Activated CD8-positive, alpha-beta memory T cell treated with anti-CD3 and anti-CD28 coated beads, Interleukin-2, amount 10 ng/mL, durations not matched to agents 7 days and 5 days (primary cell): Measurements from ENCODE around the gene CLMP. TPM values are rescaled to one million over a fixed set of nuclear protein-coding genes. Genes with fewer than 3 reads are reported as not detected.
A peak's percentile ranks its signal among the peaks of the same experiment; 100 is the strongest.

Experiments used
- ATAC-seq: fragments of 150-1000 bp; cut with Tn5 transposase; one replicate; pipeline ENCODE4 v1.10.0; 2021; ENCODE audit warnings: moderate library complexity
- CTCF ChIA-PET: fragments of 350-600 bp; sonication (Branson Sonifier 250); formaldehyde crosslinking; loops from one replicate; lab custom pipeline; 2021; ENCODE audit warnings: antibody characterized with exemption; lab: Charles Lee
- DNase-seq: peaks from one replicate; pipeline ENCODE4 v3.0.0-alpha.2; 2020
- H3K27ac Mint-ChIP-seq: one replicate; pipeline ENCODE4 v1.8.0; 2021; ENCODE audit warnings: mild to moderate bottlenecking, mixed read lengths
- H3K27me3 Mint-ChIP-seq: one replicate; pipeline ENCODE4 v1.8.0; 2021; ENCODE audit warnings: mixed read lengths
- H3K36me3 Mint-ChIP-seq: one replicate; pipeline ENCODE4 v1.8.0; 2021; ENCODE audit warnings: mild to moderate bottlenecking, mixed read lengths
- H3K4me1 Mint-ChIP-seq: one replicate; pipeline ENCODE4 v1.8.0; 2021; ENCODE audit warnings: mixed read lengths
- H3K4me3 Mint-ChIP-seq: one replicate; pipeline ENCODE4 v1.8.0; 2021; ENCODE audit warnings: mild to moderate bottlenecking, moderate library complexity, mixed read lengths
- H3K9me3 Mint-ChIP-seq: one replicate; pipeline ENCODE4 v1.8.0; 2022; ENCODE audit warnings: low read depth, mixed read lengths
- total RNA-seq, 2 experiments: library from RNA; stranded (reverse); gene quantifications; one replicate each; pipeline ENCODE4 v1.2.3, GENCODE V29; 2021

CLMP gene
- total RNA-seq, 2 experiments from 2014 or later: 0.58 TPM; not detected in 1

- Mint-ChIP-seq H3K27me3 (no peaks in the 10 kb centered on the region), H3K36me3 (peaks cover 75% of the 10 kb centered on the region), H3K9me3 (no peaks in the 10 kb centered on the region), H3K4me1 (peaks cover 54% of the 10 kb centered on the region), H3K27ac (peak overlapping the region; percentile 100), H3K4me3 (peak overlapping the region; percentile 99)
- no peak for DNase-seq
- ATAC-seq: no peak
- CTCF ChIA-PET: interaction anchor here (0.6 to 5.8 kb wide), 11 partner anchors 12 to 424 kb away, joined by 3 to 58 read pairs (median 7); no protein-coding TSS in a partner anchor
Observed at GRCh38 chr11:123056835-123057491, 138.1 kb downstream of the CLMP start.

GRCh38 chr11:123055191-123055901 is 139.7 kb downstream of the CLMP start:
- Mint-ChIP-seq H3K27ac (peak overlapping the region; percentile 100), H3K4me1 (peaks cover 54% of the 10 kb centered on the region), H3K9me3 (no peaks in the 10 kb centered on the region), H3K27me3 (no peaks in the 10 kb centered on the region), H3K36me3 (peaks cover 59% of the 10 kb centered on the region), H3K4me3 (no peak overlapping the region)
- ATAC-seq (peak; percentile 5), DNase-seq (no peak)
- CTCF ChIA-PET: interaction anchor here (0.7 to 5.8 kb wide), 25 partner anchors 8 to 399 kb away, joined by 3 to 58 read pairs (median 6); partner anchors contain the start of gene BSX

- DNase-seq: no peak
- ATAC-seq: peak; percentile 48
Observed at GRCh38 chr11:123054301-123055065, 140.6 kb downstream of the CLMP start.

GRCh38 chr11:123052901-123053721 is 141.9 kb downstream of the CLMP start:
- H3K36me3 Mint-ChIP-seq: peaks cover 37% of the 10 kb centered on the region
- peaks cover 35% of the 10 kb centered on the region for H3K4me1 Mint-ChIP-seq
- no peaks in the 10 kb centered on the region for H3K27me3 Mint-ChIP-seq
- H3K9me3 Mint-ChIP-seq: no peaks in the 10 kb centered on the region
- DNase-seq: no peak
- H3K4me3 Mint-ChIP-seq: no peak overlapping the region
- no peak for ATAC-seq
- CTCF ChIA-PET: interaction anchor here (0.7 to 5.8 kb wide), 20 partner anchors 9 to 418 kb away, joined by 3 to 58 read pairs (median 6); partner anchors contain the start of gene HSPA8
- no peak overlapping the region for H3K27ac Mint-ChIP-seq

More at GRCh38 chr11:123054301-123055065, 140.6 kb downstream of the CLMP start:
- Mint-ChIP-seq H3K4me1 (peaks cover 49% of the 10 kb centered on the region), H3K4me3 (no peak overlapping the region), H3K9me3 (no peaks in the 10 kb centered on the region), H3K36me3 (peaks cover 50% of the 10 kb centered on the region), H3K27me3 (no peaks in the 10 kb centered on the region), H3K27ac (peak overlapping the region; percentile 100)
- CTCF ChIA-PET: interaction anchor here (0.6 to 5.8 kb wide), 38 partner anchors 7 to 419 kb away, joined by 3 to 58 read pairs (median 5); partner anchors contain the start of genes BSX, CRTAM and HSPA8

GRCh38 chr11:123051634-123052033 is 143.4 kb downstream of the CLMP start:
- DNase-seq (no peak), ATAC-seq (no peak)
- H3K27ac Mint-ChIP-seq: no peak overlapping the region
- CTCF ChIA-PET: interaction anchor here (1.1 to 5.8 kb wide), 2 partner anchors 30 to 191 kb away, joined by 3 to 58 read pairs; no protein-coding TSS in a partner anchor
- H3K36me3 Mint-ChIP-seq: peaks cover 22% of the 10 kb centered on the region
- peaks cover 20% of the 10 kb centered on the region for H3K4me1 Mint-ChIP-seq
- no peak overlapping the region for H3K4me3 Mint-ChIP-seq
- no peaks in the 10 kb centered on the region for H3K27me3 Mint-ChIP-seq
- H3K9me3 Mint-ChIP-seq: no peaks in the 10 kb centered on the region

GRCh38 chr11:123051146-123051545 is 143.9 kb downstream of the CLMP start:
- DNase-seq: no peak
- no peaks in the 10 kb centered on the region for H3K27me3 Mint-ChIP-seq
- CTCF ChIA-PET: interaction anchor here (1.1 kb wide), 1 partner anchor 191 kb away, joined by 3 read pairs; no protein-coding TSS in a partner anchor
- no peak overlapping the region for H3K4me3 Mint-ChIP-seq
- ATAC-seq: no peak
- peaks cover 17% of the 10 kb centered on the region for H3K36me3 Mint-ChIP-seq
- no peak overlapping the region for H3K27ac Mint-ChIP-seq
- H3K4me1 Mint-ChIP-seq: peaks cover 15% of the 10 kb centered on the region
- H3K9me3 Mint-ChIP-seq: no peaks in the 10 kb centered on the region

GRCh38 chr11:123047947-123048293 is 147.1 kb downstream of the CLMP start:
- ATAC-seq (no peak), DNase-seq (no peak)
- H3K9me3 Mint-ChIP-seq: no peaks in the 10 kb centered on the region
- H3K36me3 Mint-ChIP-seq: no peaks in the 10 kb centered on the region
- H3K4me3 Mint-ChIP-seq: no peak overlapping the region
- H3K27me3 Mint-ChIP-seq: no peaks in the 10 kb centered on the region
- H3K4me1 Mint-ChIP-seq: no peaks in the 10 kb centered on the region
- H3K27ac Mint-ChIP-seq: no peak overlapping the region
- CTCF ChIA-PET: interaction anchor here (0.7 to 2.1 kb wide), 6 partner anchors 10 to 468 kb away, joined by 3 to 6 read pairs (median 4); no protein-coding TSS in a partner anchor

- DNase-seq (no peak), ATAC-seq (no peak)
- H3K36me3 Mint-ChIP-seq: no peaks in the 10 kb centered on the region
- H3K27ac Mint-ChIP-seq: no peak overlapping the region
- no peaks in the 10 kb centered on the region for H3K4me1 Mint-ChIP-seq
- no peaks in the 10 kb centered on the region for H3K27me3 Mint-ChIP-seq
- H3K9me3 Mint-ChIP-seq: no peaks in the 10 kb centered on the region
- no peak overlapping the region for H3K4me3 Mint-ChIP-seq
- CTCF ChIA-PET: interaction anchor here (0.7 to 2.1 kb wide), 6 partner anchors 10 to 467 kb away, joined by 3 to 6 read pairs (median 4); no protein-coding TSS in a partner anchor
Observed at GRCh38 chr11:123047266-123047946, 147.6 kb downstream of the CLMP start.

GRCh38 chr11:123046473-123047259 is 148.4 kb downstream of the CLMP start:
- no peaks in the 10 kb centered on the region for H3K4me1 Mint-ChIP-seq
- no peak for ATAC-seq
- no peak overlapping the region for H3K27ac Mint-ChIP-seq
- no peak for DNase-seq
- no peaks in the 10 kb centered on the region for H3K27me3 Mint-ChIP-seq
- H3K36me3 Mint-ChIP-seq: no peaks in the 10 kb centered on the region
- H3K9me3 Mint-ChIP-seq: no peaks in the 10 kb centered on the region
- CTCF ChIA-PET: interaction anchor here (0.8 to 2.1 kb wide), 7 partner anchors 9 to 265 kb away, joined by 3 to 6 read pairs (median 4); no protein-coding TSS in a partner anchor
- H3K4me3 Mint-ChIP-seq: no peak overlapping the region

GRCh38 chr11:123045101-123045500 is 149.9 kb downstream of the CLMP start:
- CTCF ChIA-PET: interaction anchor here (0.7 to 3.0 kb wide), 3 partner anchors 9 to 340 kb away, joined by 3 to 18 read pairs (median 5); no protein-coding TSS in a partner anchor
- H3K27me3 Mint-ChIP-seq: no peaks in the 10 kb centered on the region
- H3K36me3 Mint-ChIP-seq: no peaks in the 10 kb centered on the region
- no peak for ATAC-seq
- H3K4me1 Mint-ChIP-seq: no peaks in the 10 kb centered on the region
- H3K27ac Mint-ChIP-seq: no peak overlapping the region
- H3K4me3 Mint-ChIP-seq: no peak overlapping the region
- no peak for DNase-seq
- no peaks in the 10 kb centered on the region for H3K9me3 Mint-ChIP-seq

- DNase-seq (no peak), ATAC-seq (no peak)
- no peaks in the 10 kb centered on the region for H3K9me3 Mint-ChIP-seq
- H3K4me3 Mint-ChIP-seq: no peak overlapping the region
- H3K4me1 Mint-ChIP-seq: no peaks in the 10 kb centered on the region
- no peaks in the 10 kb centered on the region for H3K36me3 Mint-ChIP-seq
- peaks cover 4% of the 10 kb centered on the region for H3K27me3 Mint-ChIP-seq
- CTCF ChIA-PET: no interaction called here
- H3K27ac Mint-ChIP-seq: no peak overlapping the region
Observed at GRCh38 chr11:123041185-123041584, 153.9 kb downstream of the CLMP start.
